GM12873 (cell line): ENCODE results near the gene HACD4.

Experiments
- TF ChIP-seq, protein P1 (sequence below): IDR thresholded peaks from 2 replicates; pipeline ENCODE4 v1.5.1; 2012; ENCODE audit warnings: low read depth, mild to moderate bottlenecking, moderate library complexity, low read length, control low read depth; ENCODE audit not compliant: insufficient read depth; ENCODE audit errors: missing control alignments

Gene HACD4

DNA sequence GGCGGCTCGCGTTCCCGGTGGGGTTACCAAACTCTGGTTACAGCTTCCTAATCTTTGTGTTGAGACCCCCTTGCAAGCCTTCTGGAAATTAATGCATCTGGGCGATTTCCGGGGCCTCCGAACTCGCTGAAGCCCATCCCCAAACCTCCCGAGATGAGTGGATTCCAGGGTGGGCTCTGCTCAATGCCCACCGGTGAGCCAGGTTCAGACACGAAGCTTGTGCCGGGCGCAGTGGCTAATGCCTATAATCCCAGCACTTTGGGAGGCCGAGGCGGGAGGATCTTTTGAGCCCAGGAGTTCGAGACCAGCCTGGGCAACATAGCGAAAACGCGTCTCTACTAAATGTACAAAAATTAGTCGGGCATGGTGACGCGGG lies 356 bp upstream of the HACD4 start:
- TF ChIP-seq, protein P1, sequence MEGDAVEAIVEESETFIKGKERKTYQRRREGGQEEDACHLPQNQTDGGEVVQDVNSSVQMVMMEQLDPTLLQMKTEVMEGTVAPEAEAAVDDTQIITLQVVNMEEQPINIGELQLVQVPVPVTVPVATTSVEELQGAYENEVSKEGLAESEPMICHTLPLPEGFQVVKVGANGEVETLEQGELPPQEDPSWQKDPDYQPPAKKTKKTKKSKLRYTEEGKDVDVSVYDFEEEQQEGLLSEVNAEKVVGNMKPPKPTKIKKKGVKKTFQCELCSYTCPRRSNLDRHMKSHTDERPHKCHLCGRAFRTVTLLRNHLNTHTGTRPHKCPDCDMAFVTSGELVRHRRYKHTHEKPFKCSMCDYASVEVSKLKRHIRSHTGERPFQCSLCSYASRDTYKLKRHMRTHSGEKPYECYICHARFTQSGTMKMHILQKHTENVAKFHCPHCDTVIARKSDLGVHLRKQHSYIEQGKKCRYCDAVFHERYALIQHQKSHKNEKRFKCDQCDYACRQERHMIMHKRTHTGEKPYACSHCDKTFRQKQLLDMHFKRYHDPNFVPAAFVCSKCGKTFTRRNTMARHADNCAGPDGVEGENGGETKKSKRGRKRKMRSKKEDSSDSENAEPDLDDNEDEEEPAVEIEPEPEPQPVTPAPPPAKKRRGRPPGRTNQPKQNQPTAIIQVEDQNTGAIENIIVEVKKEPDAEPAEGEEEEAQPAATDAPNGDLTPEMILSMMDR = no peak

DNA sequence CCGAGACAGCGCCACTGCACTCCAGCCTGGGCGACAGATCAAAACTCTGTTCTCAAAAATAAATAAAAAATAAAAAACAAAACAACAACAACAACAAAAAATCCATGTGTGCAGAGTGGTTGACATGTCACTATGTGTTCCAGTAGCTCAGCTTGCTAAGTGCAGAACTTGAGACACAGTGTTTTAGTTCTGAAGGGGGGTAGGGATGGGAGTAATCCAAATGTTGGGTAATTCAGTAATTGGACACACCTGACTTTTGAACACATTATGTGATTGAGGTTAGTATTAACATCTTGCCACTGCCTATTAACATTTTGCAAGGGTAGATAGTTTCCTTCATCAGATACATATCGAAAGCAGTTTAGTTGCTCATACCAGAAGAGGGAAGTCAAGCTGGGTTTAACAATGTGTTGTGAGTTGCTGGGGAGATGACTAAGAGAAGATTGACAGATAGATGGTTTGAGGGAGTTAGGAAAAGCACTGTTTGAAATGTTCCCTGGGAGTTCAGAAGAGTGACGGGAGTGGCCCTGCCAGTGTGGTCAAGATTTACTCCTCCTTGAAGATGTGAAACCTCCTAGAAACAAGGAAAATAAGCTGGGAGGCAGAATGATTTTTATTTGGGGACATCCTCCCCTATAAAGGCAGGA lies 928 bp downstream of the HACD4 start:
- TF ChIP-seq, protein P1 = no peak

DNA sequence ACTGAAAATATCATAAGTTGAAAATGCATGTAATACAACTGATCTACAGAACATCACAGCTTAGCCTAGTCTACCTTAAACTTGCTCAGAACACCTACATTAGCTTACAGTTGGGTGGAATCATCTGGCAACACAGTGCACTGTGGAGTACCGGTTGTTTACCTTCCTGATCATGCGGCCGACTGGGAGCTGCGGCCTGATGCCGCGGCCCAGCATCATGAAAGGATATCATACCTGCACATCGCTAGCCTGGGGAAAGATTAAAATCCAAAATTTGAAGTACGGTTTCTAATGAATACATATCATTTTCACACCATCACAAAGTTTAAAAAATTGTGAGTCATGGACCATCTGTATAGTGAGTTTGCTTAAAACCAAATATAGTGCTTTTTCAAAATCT lies 1.8 kb downstream of the HACD4 start:
- TF ChIP-seq, protein P1 = no peak

DNA sequence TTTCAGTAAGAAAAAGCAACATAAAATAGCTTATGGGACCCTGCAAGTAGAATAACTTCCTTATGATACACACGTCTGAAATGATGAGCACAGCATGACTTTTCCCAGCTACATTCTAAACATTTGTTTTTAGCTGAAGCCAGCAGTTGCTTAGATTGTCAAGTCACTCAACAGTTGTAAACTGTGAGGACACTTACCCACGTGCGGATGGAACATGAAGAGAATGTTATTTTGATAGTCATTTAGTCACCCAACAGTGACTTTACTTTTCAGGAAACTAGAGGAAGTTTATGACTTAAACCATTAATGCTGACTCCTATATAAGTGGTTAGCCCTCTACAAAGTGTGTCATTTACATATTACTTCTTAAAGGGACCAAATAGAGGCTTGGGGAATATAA lies 3.0 kb downstream of the HACD4 start:
- TF ChIP-seq, protein P1 = no peak

DNA sequence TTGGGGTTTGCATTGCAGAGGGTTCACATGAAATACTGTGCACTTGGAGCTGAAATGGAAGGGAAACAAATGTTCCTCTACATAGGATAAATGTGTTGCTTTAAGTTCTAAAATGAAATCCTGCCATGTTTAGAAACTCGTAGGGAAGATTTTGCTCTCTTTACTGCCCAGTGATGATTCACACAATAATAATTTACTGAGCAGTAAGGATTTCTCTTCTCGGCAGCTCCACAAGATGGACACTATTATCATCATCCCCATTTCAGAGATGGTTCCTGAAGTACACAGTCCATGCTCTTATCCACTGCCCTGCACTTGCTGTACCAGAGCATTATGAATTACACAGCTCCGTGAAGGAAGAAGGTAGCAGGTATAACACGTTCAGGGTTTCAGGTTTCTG lies 4.1 kb downstream of the HACD4 start:
- TF ChIP-seq, protein P1 = no peak

DNA sequence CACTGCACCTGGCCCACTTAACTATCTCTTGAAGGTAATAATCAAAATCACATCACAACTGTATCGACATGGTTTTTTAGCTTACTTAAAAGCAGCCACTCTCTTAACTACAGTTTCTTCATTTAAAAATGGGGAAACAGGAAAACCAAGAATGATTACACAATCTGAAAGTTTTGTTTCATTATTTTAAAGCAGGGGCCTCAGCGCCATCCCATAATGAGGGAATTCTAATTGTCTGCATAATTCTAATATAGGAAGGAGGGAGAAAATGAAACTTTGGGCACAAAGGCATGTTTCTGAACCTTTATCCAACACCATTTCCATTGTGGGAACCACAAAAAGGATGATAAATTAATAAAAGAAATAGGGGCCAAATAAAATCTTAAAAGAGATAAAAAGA lies 7.6 kb downstream of the HACD4 start:
- TF ChIP-seq, protein P1 = no peak

DNA sequence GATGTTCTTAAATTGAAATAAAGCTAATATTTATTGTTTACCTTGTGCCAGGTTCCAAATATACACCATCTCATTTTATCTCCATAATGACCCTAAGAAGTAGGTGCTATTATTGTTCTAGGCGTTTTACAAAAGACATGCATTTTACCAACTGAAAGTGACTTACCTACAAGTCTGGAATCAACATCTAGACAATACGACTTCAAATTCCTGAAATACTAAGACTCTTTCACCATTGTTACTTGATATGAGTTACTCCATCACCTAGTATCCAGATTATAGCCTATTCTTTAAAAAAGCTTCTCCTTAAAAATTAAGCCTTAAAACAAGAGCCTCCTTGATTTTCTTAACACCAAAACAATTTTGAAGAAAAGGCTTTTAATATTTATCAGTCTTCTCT lies 13.3 kb downstream of the HACD4 start:
- TF ChIP-seq, protein P1 = no peak
